ENCODE data around the gene ALDOB. TPM values are rescaled to one million over a fixed set of nuclear protein-coding genes. Genes with fewer than 3 reads are reported as not detected.

Gene ALDOB
- total RNA-seq, 1 donor from 2014 or later, result not detected

GRCh38 chr9:101457003-101457402 is 21.4 kb upstream of the ALDOB start:
- intact Hi-C loops (cut with micrococcal nuclease), result no loop called here

GRCh38 chr9:101455656-101456240 is 20.2 kb upstream of the ALDOB start:
- intact Hi-C loops (cut with micrococcal nuclease), result no loop called here

GRCh38 chr9:101453776-101454570 is 18.4 kb upstream of the ALDOB start:
- intact Hi-C loops (cut with micrococcal nuclease), result no loop called here

DNA sequence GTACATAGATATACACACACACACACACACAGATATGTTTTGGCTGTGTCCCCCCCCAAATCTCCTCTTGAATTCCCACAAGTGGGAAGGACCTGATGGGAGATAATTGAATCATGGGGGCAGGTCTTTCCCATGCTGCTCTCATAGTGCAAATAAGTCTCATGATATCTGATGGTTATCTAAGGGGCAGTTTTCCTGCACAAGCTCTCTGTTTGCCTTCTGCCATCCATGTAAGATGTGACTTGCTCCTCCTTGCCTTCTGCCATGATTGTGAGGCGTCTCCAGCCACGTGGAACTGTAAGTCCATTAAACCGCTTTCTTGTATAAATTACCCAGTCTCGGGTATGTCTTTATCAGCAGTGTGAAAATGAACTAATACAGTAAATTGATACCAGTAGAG is 15.9 kb upstream of the ALDOB start:
- intact Hi-C loops (cut with micrococcal nuclease), result no loop called here

DNA sequence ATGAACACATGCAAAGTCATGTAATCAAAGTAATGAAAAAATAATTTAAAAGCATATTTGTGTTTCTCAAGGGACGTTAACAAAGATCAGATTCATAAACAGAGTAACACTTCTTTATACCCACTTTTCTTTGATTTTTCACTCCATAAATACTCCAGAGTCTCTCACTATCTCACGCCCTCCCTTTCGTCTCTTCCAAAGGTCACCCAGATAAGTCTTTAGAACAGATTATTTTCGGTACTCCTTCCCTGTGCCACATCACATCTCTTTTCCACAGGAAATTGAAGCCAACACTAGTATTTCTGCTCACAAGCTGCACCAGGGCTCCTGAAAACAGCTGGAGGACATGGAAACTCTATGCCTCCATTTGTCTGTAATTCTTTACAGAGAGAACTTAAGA is 15.4 kb upstream of the ALDOB start:
- intact Hi-C loops (cut with micrococcal nuclease), result no loop called here

- intact Hi-C loops (cut with micrococcal nuclease), result loop anchor here (1.0 to 2.0 kb wide), 2 partner anchors 50 to 82 kb away; no protein-coding TSS in a partner anchor
Measured at GRCh38 chr9:101449071-101449721, 13.6 kb upstream of the ALDOB start.

DNA sequence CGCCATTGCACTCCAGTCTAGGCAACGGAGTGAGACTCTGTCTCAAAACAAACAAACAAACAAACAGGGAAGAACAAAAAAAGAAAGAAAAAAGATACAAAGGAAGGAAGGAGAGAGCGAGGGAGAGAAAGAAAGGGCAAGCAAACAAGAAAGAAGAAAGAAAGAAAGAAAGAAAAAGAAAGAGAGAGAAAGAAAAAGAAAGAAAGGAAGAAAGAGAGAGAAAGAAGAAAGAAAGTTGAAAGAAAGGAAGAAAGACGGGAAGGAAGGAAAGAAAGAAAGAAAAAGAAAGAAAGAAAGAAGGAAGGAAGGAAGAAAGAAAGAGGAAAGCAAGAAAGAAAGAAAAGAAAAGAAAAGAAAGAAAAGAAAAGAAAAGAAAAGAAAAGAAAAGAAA is 13.1 kb upstream of the ALDOB start:
- intact Hi-C loops (cut with micrococcal nuclease), result loop anchor here (1.0 to 2.0 kb wide), 2 partner anchors 49 to 82 kb away; no protein-coding TSS in a partner anchor

DNA sequence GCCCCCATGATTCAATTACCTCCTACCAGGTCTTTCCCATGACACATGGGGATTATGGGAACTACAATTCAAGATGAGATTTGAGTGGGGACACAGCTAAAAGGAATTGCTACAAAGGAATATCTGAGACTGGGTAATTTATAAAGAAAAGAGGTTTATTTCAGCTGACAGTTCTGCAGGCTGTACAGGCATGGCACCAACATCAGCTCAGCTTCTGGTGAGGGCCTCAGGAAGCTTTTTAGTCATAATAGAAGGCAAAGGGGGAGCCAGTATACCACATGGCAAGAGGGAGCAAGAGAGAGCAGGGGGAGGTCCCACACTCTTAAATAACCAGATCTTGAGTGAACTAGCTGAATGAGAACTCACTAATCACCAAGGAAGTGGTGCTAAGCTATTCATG is 11.2 kb upstream of the ALDOB start:
- intact Hi-C loops (cut with micrococcal nuclease), result no loop called here

DNA sequence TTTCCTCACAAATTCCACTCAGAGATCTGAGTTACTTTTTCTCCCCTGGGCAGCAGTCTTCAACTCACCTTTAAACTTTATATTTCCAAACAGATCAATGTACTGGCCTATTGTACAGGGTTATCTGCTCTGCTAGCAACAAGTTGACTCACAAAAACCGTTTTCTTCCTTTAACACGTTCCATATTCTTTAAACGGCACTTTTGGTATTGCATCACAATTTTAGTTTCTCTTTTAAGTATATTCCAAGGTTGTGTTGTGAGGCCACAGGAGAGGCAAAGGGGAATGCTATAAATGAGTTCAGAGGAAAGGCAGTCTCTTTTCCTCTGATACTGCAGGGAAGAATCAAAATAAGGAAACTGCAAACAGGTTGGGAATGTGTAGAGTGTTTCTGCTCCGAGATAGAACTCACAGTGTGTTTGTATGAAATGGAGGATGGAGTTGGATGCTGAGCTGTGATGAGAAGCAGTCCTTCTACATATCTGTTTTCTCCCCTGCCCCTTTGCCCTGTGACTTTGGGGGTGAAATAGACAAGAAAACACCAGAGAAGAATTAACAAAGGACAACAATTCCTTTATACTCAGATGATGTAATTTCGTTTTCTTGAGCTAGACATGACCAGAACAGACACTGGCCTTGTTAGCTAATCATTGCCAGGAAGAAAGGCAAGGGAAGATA is 9.9 kb upstream of the ALDOB start:
- intact Hi-C loops (cut with micrococcal nuclease), result no loop called here

GRCh38 chr9:101443364-101443771 is 7.8 kb upstream of the ALDOB start:
- intact Hi-C loops (cut with micrococcal nuclease), result no loop called here

DNA sequence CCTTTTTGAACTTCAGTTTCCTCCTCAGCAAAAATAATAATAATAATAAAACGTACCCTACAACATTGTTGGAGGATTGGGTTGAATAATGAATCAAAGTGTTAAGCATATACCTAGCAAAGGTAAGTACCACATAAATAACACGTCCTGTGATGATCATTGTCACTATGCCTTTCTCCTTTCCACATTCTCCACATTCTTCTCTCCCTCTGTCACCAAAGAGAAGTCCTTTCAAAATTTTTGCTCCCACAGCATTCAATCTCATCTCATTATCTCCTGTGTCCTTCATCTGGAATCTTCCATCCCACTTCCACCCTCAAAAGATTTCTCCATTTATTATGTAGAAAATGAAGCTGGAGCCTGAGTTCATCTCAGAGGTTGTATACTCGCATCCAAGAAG is 7.2 kb upstream of the ALDOB start:
- intact Hi-C loops (cut with micrococcal nuclease), result no loop called here

DNA sequence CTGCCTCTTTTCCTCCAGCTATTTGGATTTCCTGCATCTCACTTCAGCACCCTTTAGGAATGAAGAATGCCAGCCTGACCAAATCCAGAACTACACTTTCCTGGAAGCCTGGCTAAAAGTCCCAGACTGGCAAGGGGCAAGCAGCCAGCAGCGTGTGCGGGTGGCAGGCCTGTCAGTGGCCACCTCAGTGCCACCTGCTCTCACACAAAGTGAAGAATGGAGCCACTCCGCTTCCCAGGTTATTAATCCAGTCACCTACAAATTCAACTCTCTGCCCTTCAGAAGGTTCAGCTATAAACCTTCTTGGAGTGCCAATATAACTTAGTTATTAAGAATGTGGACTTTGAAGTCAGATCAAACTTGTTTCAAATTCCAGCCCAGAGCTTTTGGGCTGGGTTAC is 6.7 kb upstream of the ALDOB start:
- intact Hi-C loops (cut with micrococcal nuclease), result no loop called here

DNA sequence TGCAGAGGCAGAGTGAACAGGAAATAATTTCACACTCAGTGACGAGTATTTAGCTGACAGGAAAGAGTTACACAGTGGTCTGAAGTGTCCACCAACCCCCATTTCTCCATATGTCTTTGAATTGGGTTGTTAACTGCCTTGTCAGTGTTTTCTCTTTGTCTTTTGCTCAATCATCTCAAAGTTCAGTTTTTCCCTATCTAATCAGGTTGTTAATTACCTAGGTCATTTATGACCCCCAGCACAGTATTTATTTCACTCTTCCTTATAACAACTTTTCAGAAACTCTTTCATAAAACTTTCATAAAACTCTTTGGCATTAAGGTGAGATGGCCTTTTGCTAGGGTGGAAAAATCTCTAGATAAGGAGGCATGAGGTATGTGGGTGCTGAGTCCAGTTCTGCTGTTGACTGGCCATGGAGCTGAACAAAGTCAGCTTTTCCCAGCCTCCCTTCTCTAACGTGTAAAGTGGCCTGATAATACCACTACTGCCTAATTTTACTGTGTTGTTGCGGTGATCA is 5.2 kb upstream of the ALDOB start:
- intact Hi-C loops (cut with micrococcal nuclease), result no loop called here

- intact Hi-C loops (cut with micrococcal nuclease), result no loop called here
Measured at GRCh38 chr9:101438523-101438922, 2.9 kb upstream of the ALDOB start.

DNA sequence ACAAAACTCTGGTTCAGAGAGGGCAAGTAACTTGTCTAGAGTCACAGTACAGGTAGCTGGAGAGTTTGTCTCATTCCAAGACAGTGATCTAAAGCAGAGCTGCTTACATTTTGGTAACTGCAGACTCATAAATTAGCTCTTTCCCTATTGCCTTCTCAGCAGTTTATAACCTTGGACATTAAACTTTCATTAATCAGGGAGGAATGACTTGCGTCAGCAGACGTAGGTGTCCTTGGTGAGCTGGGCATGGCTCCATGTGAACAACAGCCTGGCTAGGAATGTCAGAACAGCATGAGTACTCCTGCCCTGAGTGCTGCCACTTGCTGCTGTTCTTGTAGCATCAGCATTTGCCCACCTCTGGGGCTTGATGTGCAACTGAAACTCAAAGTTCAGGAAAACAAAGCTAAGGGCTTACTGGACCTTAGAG is 2.2 kb upstream of the ALDOB start:
- intact Hi-C loops (cut with micrococcal nuclease), result no loop called here

GRCh38 chr9:101434998-101435397 is 576 bp downstream of the ALDOB start:
- intact Hi-C loops (cut with micrococcal nuclease), result no loop called here

- intact Hi-C loops (cut with micrococcal nuclease), result no loop called here
Measured at GRCh38 chr9:101433229-101433628, 2.3 kb downstream of the ALDOB start.

DNA sequence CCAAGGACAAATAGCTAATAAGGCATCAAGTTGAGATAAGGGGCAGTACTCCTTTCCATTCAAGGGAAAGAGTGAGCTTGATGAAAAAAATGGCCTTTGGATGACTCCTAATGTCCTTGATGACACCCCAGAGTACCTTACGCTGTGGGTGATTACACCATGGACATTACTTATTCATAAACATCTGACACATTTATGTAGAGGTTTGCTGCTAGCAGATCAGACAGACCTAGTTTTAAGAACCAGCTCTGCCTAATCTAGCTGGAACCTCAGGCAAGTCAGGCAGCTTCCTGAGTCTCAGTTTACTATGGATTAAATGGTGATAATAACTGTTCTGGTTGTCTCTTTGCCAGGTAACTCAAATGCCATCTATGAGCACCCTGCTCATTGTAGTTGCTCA is 2.8 kb downstream of the ALDOB start:
- intact Hi-C loops (cut with micrococcal nuclease), result no loop called here

DNA sequence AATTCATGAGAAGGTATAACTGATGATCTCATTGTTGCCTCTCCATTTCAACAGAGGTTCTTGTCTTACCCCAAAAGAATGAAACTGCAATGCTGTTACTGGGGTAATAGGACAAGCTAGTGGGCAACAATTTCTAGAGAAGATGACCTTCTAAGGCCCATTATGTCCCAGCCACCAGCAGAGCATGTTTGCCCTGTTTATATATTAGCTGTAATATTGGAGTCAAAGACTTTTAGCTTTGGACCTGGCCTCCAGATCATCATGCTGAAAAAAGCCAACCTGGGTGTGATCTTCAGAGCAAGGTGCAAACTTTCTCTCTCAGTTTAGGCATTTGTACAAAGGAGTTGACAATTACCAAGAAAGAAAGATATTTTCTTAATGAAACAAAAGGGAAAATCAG is 3.4 kb downstream of the ALDOB start:
- intact Hi-C loops (cut with micrococcal nuclease), result no loop called here

DNA sequence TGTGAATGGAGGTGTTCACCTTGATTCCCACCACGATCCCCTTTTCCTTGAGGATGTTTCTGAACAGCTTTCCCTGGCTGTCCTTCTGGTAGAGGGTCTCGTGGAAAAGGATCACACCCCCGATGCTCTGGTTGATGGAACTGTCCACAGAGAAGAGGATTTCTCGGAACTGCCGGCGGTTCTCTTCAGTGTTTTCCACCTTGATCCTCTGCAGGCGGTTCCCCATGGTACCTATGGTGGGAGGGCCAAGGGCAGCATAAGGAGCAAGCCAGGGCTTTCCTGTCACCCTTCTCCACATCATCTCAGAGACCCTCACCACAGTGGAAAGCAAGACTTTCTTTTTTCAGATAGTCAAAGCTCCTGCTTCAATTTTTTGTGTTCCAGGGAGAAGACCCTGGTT is 5.8 kb downstream of the ALDOB start:
- intact Hi-C loops (cut with micrococcal nuclease), result no loop called here

- intact Hi-C loops (cut with micrococcal nuclease), result no loop called here
Measured at GRCh38 chr9:101428909-101429308, 6.7 kb downstream of the ALDOB start.

Measured in T-helper 1 cell treated with Interleukin-12 subunit alpha and Interleukin-12 subunit beta and Interleukin-4 antibody, amounts not matched to agents 30 ng/mL and 1 ng/mL, for 36 hours (primary cell).